ENCODE measurements around the gene TMEM223. TPM values are rescaled to one million over a fixed set of nuclear protein-coding genes. Genes with fewer than 3 reads are reported as not detected.

TMEM223 gene
- total and polyA plus RNA-seq, 9 of the 15 experiments (the other 6 are each of a cell fraction or from before 2014, with no cell fraction given) = 5.9 to 34.5 (median 19.6) TPM

DNA sequence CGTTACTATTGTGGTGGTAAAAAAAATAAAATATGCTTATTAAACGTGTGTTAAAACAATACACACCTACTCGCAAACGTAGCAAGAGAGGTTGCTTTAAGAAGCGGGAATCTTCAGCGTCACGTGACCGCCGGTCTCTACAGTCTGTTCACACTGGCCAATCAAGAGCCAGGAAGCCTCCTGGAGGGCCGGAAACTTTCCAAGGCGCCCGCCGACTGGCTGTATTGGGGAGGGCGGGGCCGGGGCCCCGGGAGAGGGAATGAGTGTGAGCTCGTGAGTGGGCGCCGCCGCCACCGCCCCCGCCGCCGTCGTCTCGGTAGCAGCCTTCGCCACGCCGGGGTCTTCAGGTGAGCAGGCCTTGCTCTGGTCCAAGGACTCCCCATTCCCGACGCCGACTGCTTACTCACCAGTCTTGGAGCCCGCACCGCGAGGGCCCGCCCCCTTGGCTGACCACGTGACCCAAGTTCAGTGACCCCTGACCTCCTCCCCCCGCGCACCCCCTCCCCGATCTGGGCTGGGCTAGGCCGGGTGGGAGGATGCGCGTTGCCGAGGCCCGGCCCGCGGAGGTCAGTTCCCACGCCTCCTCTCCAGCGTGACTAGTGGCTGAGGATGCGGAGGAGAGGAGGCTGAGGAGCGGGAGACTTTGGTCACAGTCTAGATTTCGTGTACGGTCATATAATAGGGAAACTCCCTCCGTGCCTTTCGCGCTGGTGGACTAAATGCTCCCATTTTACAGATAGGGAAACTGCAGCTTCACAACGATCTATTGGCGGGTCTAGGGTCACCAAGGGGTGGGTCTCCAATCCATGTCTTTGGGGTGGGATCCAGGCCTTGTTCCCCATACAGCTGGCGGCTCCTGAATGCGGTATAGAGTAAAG is 20.4 kb downstream of the TMEM223 start, which contains the start of gene TAF6L (continued):
- TF ChIP-seq, protein P1, sequence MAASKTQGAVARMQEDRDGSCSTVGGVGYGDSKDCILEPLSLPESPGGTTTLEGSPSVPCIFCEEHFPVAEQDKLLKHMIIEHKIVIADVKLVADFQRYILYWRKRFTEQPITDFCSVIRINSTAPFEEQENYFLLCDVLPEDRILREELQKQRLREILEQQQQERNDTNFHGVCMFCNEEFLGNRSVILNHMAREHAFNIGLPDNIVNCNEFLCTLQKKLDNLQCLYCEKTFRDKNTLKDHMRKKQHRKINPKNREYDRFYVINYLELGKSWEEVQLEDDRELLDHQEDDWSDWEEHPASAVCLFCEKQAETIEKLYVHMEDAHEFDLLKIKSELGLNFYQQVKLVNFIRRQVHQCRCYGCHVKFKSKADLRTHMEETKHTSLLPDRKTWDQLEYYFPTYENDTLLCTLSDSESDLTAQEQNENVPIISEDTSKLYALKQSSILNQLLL (CRISPR knock-in tag; IDR thresholded peaks at IDR 0.05; ENCODE audit: borderline replicate concordance) = no peak
- TF ChIP-seq ZBTB17 (CRISPR knock-in tag; IDR thresholded peaks at IDR 0.05) (no peak), NCOA2 (IDR thresholded peaks at IDR 0.05; ENCODE audit: partially characterized antibody in 2 of 2) (no peak), CEBPG (CRISPR knock-in tag; IDR thresholded peaks at IDR 0.05) (peak; percentile 39; the same call in 1 of the 2 replicates), CEBPG (tag; conservative IDR thresholded peaks at IDR 0.05 in 1 of 2, IDR thresholded peaks at IDR 0.05 in 1 of 2) (no peak), ZNF699 (CRISPR knock-in tag; IDR thresholded peaks at IDR 0.05; ENCODE audit: insufficient replicate concordance) (no peak), CBX1 (IDR thresholded peaks at IDR 0.05; ENCODE audit: low read depth) (no peak), NCOA6 (IDR thresholded peaks at IDR 0.05) (no peak), SMARCB1 (IDR thresholded peaks at IDR 0.05; ENCODE audit: insufficient read length, low read depth) (no peak), PTBP1 (IDR thresholded peaks at IDR 0.05; ENCODE audit: low read depth, low read length) (peak; percentile 91; the same call in 1 of the 2 replicates)
- TF ChIP-seq, protein P2, sequence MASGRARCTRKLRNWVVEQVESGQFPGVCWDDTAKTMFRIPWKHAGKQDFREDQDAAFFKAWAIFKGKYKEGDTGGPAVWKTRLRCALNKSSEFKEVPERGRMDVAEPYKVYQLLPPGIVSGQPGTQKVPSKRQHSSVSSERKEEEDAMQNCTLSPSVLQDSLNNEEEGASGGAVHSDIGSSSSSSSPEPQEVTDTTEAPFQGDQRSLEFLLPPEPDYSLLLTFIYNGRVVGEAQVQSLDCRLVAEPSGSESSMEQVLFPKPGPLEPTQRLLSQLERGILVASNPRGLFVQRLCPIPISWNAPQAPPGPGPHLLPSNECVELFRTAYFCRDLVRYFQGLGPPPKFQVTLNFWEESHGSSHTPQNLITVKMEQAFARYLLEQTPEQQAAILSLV (tag; IDR thresholded peaks at IDR 0.05) = no peak
- TF ChIP-seq, protein P3, sequence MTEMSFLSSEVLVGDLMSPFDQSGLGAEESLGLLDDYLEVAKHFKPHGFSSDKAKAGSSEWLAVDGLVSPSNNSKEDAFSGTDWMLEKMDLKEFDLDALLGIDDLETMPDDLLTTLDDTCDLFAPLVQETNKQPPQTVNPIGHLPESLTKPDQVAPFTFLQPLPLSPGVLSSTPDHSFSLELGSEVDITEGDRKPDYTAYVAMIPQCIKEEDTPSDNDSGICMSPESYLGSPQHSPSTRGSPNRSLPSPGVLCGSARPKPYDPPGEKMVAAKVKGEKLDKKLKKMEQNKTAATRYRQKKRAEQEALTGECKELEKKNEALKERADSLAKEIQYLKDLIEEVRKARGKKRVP (CRISPR knock-in tag; IDR thresholded peaks at IDR 0.05) = no peak
- TF ChIP-seq, protein P4, sequence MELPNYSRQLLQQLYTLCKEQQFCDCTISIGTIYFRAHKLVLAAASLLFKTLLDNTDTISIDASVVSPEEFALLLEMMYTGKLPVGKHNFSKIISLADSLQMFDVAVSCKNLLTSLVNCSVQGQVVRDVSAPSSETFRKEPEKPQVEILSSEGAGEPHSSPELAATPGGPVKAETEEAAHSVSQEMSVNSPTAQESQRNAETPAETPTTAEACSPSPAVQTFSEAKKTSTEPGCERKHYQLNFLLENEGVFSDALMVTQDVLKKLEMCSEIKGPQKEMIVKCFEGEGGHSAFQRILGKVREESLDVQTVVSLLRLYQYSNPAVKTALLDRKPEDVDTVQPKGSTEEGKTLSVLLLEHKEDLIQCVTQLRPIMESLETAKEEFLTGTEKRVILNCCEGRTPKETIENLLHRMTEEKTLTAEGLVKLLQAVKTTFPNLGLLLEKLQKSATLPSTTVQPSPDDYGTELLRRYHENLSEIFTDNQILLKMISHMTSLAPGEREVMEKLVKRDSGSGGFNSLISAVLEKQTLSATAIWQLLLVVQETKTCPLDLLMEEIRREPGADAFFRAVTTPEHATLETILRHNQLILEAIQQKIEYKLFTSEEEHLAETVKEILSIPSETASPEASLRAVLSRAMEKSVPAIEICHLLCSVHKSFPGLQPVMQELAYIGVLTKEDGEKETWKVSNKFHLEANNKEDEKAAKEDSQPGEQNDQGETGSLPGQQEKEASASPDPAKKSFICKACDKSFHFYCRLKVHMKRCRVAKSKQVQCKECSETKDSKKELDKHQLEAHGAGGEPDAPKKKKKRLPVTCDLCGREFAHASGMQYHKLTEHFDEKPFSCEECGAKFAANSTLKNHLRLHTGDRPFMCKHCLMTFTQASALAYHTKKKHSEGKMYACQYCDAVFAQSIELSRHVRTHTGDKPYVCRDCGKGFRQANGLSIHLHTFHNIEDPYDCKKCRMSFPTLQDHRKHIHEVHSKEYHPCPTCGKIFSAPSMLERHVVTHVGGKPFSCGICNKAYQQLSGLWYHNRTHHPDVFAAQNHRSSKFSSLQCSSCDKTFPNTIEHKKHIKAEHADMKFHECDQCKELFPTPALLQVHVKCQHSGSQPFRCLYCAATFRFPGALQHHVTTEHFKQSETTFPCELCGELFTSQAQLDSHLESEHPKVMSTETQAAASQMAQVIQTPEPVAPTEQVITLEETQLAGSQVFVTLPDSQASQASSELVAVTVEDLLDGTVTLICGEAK (IDR thresholded peaks at IDR 0.05) = 0 out of 2 replicates have a peak, but pooled peaks have one; percentile 21
- TF ChIP-seq, protein P4 (CRISPR knock-in tag; IDR thresholded peaks at IDR 0.05) = no peak

Data from K562 (cell line).